HG03064 (cell line): Measurements from ENCODE around the gene ERMARD.

Experiments used
- ATAC-seq: cut with Tn5 transposase; IDR thresholded peaks from one replicate; pipeline ENCODE4 v1.9.1; 2021; ENCODE audit warnings: low read depth; ENCODE audit not compliant: unreplicated experiment

Gene ERMARD

DNA sequence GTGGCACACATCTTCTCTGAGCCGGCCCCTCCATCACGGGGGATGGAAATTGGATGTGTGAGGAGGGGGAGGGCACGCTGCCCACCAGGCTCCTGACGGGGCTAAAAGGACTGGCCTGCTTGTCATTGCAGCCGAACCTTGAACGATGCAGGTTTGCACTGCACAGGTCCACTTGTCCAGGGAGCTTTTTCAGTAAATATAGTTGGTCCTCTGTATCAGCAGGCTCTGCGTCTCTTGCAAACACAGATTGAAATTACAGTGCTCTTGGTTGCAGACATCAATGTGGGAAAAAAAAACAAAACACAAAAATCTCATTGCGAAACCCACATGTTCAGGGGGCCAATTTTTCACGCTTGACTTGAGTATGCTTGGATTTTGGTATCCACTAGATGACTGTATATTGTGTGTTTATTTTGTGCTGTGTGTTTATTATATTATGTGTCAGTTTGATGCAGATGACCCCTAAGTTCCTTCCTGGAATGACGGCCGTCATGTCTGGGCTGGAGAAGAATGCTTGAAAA lies 29.2 kb downstream of the ERMARD start:
- no peak for ATAC-seq

DNA sequence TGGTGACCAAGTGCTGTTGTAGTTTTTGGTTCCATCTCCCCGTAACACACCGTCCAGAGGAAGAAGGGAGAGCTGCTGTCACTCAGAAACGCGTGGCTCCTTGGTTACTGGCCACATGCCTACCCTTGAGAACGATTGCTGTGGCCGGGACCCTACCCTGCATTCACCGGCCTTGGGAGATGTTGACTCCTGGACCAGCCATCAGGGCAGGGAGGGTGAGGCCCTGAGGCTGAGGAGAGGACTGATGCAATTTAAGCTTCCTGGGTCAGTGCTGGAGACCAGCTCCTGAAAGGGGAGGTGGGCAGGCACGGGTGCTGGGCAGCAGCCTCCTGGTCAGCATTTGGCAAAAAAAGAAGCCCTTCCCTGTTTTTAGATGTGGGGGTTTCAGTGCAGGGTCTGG lies 31.5 kb downstream of the ERMARD start:
- no peak for ATAC-seq

DNA sequence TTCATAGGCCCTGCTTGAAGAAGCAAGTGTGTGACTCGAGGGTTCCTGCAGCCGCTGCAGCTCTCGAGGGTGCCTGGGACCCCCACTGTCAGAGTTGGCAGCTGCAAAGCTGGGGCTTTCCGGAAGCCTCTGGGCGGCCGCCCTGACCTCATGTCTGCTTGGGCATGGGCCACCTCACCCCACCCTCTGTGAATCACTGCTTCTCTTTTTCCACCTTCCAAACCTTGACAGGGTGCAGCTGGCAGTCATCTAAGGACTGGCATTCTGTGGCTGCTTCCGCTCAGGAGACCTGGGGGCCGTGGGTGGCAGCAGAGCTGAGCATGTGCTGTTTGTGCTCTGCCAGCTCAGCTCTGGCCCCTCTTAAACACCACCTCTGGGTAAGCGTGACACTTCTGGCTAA lies 32.0 kb downstream of the ERMARD start:
- ATAC-seq, result no peak

DNA sequence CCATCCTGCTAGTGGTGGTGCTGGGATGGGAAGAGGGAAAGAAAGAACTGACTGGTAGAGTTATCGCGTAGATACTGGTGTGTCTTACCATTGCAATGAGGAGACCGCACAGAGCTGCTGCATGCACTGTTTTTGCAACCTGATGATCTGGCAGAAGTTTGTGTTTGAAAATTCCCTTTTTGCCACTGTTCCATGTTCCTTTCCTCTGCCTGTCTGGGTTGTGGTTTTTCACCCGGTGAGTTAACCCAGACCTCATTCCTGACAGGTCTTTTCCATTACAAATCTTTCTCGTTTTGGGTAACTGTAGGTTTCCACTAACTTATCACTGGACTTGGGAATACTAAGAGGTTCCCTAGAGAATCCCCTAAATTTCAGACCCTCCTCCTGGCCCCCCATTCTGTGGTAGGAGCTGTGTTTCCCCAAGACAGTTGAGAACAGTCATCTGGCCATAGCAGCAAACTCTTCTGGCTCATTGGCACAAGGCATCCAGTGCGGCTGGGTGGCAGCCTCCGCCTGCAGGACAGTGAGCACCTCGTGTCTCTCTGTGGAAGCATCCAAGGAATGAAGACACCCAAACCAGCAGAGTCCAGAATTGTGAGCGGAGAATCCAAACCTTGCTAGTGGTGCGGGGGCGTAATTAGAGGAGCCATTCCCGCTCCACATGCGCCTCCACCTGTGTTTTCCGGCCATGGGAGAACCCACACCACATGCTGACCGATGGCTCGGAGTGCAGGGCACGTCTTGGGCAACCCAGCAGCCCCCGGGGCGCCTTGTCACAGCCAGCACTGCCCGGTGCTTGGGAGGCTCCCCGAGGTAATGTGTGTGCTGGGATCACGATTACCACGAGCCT lies 32.8 kb downstream of the ERMARD start:
- no peak for ATAC-seq

DNA sequence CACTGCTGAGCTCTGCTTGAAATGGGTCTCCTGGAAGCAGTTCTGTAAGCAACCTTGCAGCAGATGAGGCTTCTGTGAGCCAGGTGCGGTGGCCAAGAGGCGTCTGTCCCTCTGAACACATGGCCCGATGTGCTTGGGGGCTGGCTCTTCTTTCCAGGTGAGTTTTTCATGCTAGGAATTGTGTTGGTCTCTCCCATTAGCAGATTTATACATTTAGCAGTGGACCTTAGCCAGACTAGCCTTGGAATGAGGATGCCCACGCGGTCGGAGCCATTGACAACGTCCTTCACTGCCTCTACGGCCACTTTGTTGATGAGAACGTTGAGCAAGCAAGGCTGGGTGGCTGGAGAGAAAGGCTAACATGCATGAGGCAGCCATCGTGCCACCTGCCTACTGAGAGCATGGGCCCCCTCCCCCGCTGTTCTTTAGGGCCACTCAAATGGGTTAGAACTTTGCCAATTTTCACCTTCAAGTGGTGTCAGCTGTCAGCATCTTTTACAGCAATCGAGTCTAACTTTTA lies 33.5 kb downstream of the ERMARD start:
- ATAC-seq, result no peak

DNA sequence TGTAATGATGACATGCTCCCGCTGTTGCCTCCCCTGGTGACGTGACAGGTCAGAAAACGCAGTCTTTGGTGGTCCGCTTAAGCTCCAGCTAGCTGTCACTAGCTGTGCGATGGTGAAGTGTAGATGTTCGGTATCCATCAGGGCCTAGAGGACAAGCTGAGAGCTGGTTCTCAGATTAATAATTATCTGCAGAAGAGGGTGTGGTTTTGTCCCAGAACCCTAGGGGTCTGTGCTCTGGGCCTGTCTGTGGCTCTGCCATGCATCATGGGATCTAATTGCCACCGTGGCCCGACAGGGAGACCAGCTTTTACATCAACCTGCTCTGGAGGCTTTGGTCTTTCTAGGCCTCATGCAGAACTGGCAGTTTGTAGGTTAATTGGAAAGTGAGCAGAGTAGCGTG lies 34.1 kb downstream of the ERMARD start:
- ATAC-seq, result no peak

DNA sequence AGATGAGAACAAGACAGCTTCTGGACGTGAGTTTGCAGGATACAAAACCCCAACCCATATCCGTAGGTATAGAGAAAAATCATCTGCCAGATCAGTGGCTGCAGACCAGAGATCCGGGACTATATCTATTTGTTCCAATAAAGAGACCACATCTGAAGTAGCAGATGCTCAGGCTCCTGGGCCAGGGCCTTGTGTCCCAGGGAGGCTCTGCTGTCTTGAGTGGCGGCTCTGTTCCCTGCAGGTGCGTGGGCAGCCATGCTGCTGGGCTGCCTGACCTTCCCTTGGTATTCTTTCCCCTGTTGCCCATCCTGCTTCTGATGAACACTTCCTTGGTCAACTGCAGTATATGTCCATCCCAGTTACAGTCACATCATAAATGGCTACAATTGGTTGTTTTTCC lies 34.9 kb downstream of the ERMARD start:
- no peak for ATAC-seq

DNA sequence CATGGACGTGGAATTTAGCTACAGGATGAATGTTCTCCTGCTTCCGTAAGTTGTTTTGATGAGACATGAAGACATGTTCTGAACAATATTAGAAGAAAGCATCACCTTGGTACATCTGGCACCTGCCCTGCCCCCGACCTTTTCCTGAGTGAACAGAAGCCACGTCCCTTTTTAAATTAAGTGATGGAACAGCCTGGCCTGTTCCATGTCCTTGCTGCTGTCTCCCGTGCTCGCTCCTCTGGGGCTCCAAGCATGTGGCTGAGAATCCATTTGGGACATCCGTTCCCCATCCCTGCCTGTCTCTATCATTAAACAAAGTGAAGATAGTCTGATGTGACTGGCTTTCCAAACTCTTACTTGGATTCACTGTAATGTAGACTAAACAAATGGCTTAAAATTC lies 36.4 kb downstream of the ERMARD start:
- no peak for ATAC-seq

DNA sequence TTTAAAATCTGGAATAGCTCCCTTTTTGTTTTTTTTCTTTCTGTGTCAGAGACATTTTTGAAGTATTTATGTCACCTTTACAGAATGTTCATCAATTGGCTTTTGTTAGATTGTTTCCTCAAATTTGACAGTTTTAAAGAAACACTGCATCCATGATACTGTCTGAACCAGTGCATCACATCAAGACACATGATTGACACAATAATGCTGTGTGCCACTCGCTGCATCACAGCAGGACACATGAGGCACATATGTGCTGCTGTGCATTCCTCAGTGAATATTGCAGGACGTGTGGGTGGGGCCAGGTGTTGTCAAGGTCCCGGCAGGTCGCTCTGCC lies 37.4 kb downstream of the ERMARD start:
- no peak for ATAC-seq

DNA sequence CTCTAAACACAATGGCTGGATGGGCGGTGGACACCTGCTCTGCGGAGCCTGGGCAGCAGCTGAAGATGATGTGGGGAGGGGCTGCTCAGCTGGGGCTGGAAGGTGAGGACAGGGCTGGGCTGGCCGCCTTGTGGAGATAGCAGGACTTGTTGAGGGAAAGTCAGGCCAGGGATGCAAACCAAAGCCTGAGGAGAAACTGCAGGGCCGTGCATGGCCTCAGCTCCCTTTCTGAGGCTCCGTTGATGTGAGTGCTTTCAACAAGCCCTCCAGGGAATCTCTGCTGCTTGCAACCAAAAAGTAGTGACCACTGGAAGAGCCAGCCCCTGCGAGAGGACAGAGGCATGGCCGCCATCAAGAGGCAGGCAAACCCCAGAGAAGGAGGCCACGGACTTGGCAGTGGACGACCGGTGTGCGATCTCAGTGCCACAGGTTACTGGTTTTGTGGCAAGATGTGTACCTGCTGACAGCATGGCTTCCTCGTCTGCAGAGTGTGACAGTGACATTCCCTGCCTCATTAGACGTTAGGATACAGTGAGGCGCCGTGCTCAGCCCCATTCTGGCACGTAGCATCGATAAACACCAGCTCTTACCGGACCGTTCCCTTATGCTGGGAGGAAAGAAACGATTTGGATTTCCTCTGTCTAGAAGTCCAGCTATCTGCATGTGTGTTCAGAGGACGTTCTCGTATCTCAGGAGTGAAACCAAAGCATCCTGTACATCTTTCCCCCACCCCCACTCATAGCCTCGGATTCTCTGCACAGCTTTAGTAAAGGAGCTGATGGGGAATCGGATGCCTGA lies 37.9 kb downstream of the ERMARD start:
- ATAC-seq, result no peak

DNA sequence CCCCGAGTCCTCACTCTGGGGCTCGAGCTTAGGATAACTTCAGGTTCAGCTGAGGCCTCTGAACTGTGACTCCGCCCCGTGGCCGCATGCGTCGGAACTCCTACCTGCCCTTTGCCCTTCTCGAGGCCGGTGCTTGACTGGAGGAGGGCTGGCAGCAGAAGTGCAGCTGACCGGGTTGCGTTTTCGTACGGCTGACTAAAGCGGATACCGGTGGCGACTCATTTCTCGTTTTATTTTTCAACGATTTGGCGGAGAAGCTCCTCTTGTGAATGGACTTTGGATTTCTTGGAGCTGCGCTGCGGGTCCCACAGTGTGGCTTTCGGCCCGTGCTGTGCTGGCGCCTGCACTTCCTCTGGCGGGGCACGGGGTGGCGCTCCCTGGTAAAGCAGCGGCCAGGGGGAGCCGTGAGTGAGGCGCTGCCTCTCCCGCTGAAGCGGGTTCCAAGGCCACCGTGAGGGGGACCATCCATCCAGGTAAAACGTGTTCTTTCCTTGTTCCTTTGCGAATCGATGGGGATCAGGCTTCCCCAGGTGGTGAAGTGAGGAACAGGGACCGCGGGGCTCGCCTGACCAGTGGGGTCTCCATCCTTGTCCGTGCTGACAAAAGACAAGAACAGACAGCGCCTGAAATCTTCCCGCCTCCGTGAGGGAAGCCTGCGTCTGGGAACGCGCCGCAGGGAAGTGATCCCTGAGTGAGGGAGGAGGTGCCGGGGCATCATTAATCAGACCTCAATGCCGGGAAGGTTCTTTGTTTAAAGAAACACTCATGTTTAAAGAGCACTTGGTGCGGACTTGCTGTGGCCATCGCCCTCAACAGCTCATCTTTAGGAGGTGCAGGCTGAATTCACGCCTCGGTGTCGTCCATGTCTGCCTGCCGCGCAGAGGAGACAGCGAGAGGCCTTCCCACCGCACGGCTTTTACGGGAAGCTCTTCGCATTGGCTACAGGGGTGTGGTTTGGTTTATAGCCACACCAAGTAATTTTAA lies 38.8 kb downstream of the ERMARD start:
- peak; percentile 97 for ATAC-seq

DNA sequence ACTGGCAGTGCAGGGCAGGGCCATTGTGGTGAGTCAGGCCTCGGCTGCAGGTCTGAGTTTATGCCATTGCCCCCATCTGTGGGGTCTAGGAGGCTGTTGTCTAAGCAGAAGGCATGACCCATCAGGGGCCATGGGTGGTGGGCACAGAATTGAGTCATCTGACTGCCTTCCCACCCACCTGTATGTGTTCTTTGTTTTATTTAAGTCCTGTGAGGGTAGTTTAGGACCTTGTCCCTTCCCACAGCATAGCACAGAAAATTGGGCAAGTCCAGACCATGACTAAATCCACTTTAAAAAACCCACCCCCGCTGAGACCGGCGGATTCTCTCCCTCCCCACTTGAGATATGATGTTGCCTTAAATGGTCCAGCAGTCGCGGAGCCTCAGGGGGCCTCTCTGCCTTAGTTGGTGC lies 40.3 kb downstream of the ERMARD start:
- ATAC-seq, result no peak

DNA sequence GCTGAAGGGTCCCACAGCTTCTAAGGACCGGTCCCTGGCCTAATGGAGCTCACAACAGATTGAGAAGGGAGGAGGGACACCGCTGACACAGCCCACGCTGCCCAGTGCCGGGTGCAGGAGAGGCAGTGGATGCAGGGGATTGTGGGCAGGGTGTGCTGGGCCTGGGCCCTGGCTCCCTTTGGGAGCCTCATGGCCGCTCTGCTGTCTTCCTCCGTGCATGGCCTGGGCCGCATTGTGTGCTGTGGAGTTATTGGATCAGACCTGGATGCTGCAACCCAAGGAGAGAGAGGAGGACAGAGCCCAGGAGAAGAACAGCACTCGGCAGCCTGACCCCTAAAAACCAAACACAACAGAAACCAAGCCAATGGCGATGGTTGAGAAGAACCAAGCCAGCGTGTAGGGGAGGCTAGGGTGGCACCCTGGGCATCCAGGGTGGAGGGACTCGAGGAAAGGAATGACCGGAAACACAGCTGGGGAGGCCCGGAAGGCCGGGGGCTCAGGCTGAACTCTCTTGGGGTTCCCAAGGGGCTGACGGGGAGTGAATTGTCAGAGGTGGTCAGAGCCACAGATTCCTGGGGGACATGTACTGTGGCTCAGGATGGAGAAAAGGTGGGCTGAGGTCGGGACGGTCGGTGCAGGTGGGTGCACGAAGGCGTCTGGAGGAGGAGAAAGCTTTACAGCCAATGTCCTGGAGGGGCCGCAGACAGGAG lies 41.0 kb downstream of the ERMARD start:
- no peak for ATAC-seq

DNA sequence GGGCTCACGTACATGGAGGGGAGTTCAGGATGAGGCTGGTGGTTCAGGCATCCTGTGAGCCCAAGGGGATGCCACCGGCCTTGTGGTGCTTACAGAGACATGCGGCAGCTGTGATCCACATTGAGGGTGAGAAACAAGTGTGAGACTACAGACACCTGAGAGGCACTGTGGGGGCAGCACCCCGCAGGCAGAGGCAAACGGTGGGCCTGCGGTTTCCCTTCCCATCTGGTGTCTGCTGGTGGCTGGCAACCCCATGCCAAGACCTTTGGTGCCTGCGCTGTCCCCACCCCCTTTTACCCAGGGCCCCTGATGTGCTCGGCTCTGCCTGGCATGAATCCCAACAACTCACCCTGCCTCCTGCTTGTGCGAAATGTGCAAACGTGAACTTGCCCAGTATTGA lies 42.0 kb downstream of the ERMARD start:
- no peak for ATAC-seq

DNA sequence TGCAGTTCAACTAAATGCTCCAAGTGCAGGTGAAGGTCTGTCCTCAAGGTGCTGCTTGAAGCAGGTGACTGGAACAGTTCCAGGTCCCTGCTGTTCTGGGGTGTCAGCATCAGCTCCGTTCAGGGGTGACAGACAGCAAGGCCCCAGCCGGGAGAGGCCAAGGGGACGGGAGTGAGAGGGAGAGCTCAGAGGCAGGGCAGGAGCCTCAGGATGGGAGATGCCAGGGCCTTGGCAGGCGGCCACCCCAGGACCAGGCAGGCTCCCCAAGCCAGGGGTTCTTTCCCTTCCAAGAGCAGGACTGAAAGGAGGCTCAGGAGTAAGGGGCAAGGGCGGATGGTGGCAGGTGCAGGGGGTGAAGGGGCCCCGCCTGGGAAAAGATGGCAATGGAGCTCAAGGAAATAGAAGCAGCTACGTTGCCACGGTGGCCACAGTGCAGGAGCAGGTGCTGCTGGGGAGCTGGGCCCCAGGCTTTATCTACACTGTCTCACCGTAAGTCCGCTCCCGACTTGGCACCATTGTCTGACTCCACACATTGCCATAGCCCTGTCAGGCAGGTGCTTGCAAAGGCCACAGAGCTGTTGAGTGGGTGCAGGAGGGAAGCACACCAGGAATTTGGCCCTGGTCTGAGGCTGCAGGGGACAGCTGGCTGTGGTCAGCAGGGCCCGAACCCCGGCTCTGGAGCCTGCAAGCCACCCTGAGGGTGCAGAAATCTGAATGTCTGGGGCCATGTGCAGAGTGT lies 43.1 kb downstream of the ERMARD start:
- no peak for ATAC-seq

DNA sequence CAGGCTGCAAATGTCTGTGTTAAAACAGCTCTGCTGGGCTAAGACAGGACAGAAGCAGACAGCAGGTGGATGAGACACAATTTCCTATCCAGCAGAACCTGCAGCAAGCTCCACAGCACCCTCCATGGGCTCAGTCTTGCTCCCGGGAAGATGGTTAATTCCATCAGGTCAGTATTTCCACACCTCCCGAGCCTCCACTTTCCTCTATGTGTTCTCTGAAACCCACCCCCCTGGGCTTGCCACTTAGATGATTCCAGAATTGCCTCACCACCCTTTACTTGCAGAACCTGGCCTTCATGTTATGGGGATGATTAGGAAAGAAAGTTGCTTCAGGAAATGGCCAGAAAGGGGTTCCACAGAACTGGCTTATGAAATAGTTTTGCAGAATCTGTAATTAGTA lies 43.8 kb downstream of the ERMARD start:
- ATAC-seq, result no peak

DNA sequence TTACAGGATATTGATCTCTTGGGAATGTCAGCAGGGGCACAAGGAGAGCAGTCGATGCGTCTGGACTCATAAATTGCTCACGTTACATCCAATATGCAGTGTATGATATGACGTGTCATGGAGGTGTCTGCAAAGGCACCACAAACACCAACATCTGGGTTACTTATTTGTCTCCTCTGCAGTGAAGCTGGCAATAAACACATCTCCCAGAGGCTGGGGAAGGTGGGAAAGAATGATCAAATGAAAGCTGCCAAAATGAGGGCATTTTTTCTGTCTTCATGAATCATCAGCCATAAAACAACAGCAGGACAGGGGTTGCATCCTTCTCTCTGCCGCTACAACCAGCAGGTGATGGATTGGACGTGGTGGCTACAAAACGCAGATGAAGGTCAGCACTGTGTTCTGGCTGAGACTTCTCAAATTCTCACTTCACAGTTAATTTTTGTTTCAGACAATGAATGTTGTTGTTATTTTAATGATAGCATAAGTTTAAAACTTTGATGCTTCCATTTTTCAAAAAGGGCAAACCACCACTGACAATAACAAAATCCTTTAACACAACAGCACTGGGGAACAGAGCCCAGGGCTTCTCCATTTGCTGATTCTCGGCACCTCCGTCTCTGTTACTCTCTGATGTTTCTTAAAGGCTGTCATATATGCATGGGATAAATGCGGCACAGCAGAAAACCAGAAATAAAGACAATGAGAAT lies 47.5 kb downstream of the ERMARD start:
- ATAC-seq, result no peak

DNA sequence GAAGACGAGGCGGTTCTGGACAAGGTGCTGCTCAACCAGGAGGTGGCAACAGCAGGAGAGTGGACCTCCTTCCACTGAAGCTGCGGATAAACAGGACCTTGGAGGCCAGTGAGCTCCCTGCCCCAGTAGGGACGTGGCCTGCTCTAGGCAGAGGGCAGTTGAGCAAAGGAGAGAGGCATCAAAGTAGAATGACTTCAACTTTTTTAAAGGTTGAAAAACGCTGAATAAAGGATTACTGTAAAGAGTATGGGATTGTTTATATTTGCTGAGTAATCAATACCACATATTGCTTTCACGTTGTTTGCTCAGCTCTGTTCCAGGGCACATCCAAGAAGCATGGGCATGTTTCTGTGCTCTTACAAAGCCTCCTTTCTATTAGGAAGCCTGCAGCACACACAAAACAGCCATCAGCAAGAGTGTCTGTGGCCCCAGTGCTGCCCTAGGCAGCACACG lies 48.1 kb downstream of the ERMARD start:
- ATAC-seq, result no peak
